Activated naive CD8-positive, alpha-beta T cell (primary cell): ENCODE data around the gene TP53BP2.
A peak's percentile ranks its signal among the peaks of the same experiment; 100 is the strongest.
"Not testable (repeated sequence)": the region's sequence is repeated elsewhere in the genome, so short reads cannot be mapped to it uniquely, and the experiment has no call there.

Experiments
- H3K27ac Mint-ChIP-seq: one replicate; pipeline ENCODE4 v1.8.0; 2021; ENCODE audit warnings: mixed read lengths
- H3K27me3 Mint-ChIP-seq: one replicate; pipeline ENCODE4 v1.8.0; 2021; ENCODE audit warnings: mixed read lengths
- H3K36me3 Mint-ChIP-seq: one replicate; pipeline ENCODE4 v1.8.0; 2021; ENCODE audit warnings: mixed read lengths
- H3K4me1 Mint-ChIP-seq: one replicate; pipeline ENCODE4 v1.8.0; 2021; ENCODE audit warnings: low read depth, mixed read lengths
- H3K4me3 Mint-ChIP-seq: one replicate; pipeline ENCODE4 v1.8.0; 2021; ENCODE audit warnings: mild to moderate bottlenecking, mixed read lengths
- H3K9me3 Mint-ChIP-seq: one replicate; pipeline ENCODE4 v1.8.0; 2021; ENCODE audit warnings: low read depth, mixed read lengths

The TP53BP2 gene, protein sequence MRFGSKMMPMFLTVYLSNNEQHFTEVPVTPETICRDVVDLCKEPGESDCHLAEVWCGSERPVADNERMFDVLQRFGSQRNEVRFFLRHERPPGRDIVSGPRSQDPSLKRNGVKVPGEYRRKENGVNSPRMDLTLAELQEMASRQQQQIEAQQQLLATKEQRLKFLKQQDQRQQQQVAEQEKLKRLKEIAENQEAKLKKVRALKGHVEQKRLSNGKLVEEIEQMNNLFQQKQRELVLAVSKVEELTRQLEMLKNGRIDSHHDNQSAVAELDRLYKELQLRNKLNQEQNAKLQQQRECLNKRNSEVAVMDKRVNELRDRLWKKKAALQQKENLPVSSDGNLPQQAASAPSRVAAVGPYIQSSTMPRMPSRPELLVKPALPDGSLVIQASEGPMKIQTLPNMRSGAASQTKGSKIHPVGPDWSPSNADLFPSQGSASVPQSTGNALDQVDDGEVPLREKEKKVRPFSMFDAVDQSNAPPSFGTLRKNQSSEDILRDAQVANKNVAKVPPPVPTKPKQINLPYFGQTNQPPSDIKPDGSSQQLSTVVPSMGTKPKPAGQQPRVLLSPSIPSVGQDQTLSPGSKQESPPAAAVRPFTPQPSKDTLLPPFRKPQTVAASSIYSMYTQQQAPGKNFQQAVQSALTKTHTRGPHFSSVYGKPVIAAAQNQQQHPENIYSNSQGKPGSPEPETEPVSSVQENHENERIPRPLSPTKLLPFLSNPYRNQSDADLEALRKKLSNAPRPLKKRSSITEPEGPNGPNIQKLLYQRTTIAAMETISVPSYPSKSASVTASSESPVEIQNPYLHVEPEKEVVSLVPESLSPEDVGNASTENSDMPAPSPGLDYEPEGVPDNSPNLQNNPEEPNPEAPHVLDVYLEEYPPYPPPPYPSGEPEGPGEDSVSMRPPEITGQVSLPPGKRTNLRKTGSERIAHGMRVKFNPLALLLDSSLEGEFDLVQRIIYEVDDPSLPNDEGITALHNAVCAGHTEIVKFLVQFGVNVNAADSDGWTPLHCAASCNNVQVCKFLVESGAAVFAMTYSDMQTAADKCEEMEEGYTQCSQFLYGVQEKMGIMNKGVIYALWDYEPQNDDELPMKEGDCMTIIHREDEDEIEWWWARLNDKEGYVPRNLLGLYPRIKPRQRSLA

GRCh38 chr1:223845810-223846682 is at the start of gene TP53BP2:
TSS of gene TP53BP2 (minus strand) at chr1:223845947. CDS start at chr1:223845680, 267 bp downstream.
- Mint-ChIP-seq H3K4me1 (peaks cover 39% of the 10 kb centered on the region), H3K9me3 (no peaks in the 10 kb centered on the region), H3K27ac (peak within 1 kb of the TSS; percentile 96), H3K4me3 (peak within 1 kb of the TSS; percentile 91), H3K36me3 (peaks cover 3% of the 10 kb centered on the region), H3K27me3 (no peaks in the 10 kb centered on the region)

DNA sequence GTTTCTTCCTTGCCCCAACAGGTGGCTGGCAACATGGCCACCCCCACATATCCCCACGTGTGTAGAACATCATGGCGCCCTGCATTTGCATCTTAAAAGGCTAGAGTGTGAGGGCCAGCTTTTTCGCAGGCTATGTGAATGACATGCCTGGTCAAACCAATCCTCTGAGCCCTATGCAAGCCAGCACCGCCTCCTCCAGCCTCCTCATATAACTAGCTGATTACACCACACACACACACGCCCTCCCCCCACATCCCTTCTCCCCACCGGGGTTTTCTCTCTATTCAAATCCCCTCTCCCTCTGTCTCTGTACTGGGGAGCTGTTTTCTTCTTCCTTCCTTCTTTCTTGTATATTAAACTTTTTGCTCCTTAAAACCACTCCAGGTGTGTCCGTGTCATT is 44.7 kb upstream of the TP53BP2 start:
- H3K4me1 Mint-ChIP-seq, H3K27ac Mint-ChIP-seq, H3K36me3 Mint-ChIP-seq, H3K4me3 Mint-ChIP-seq, H3K9me3 Mint-ChIP-seq, H3K27me3 Mint-ChIP-seq: not testable (repeated sequence)

DNA sequence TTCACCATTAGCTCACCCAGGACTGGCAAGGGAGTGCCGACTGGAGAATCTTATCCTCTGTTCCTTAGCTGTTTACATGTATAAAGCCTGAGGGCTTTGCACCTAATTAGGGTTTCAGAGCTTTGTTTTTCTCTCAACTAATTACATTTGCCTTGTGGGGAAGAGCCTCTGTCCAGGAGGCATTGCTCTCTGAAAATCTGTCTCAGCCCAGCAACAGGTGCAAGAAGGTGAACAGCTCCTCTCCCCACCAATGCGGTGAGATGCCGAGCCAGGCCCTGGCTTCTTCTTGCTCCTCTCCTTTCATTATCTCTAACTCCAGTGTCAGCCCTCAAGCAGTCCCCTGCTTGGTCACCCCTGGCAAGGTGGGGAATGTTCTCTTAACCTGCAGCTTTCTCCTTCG is 43.6 kb upstream of the TP53BP2 start:
- not testable (repeated sequence) for H3K9me3 Mint-ChIP-seq, H3K4me3 Mint-ChIP-seq, H3K4me1 Mint-ChIP-seq, H3K27ac Mint-ChIP-seq, H3K36me3 Mint-ChIP-seq, H3K27me3 Mint-ChIP-seq

GRCh38 chr1:223887747-223888418 is 42.1 kb upstream of the TP53BP2 start:
- no peak overlapping the region for H3K4me3 Mint-ChIP-seq
- no peak overlapping the region for H3K27ac Mint-ChIP-seq
- no peaks in the 10 kb centered on the region for H3K27me3 Mint-ChIP-seq
- H3K4me1 Mint-ChIP-seq, result no peaks in the 10 kb centered on the region
- no peaks in the 10 kb centered on the region for H3K9me3 Mint-ChIP-seq
- no peaks in the 10 kb centered on the region for H3K36me3 Mint-ChIP-seq

DNA sequence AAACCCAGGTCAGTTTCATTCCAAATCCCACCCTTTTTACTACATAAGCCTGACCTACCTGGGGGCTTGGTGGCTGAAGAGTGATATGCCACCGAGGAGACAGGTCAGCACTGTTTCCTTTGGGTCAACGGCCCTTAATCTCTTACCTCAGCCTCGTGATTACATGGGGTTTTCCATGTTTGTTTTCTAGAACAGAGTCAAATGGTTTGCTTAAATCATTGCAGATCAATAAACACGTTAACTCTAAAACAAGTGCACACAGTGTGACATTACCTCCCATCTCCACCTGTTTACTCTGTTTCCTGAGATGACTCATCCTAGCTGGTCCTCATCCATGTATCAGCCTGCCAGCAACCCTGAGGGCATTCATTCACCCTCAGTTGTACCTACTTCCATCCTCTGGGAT is 40.8 kb upstream of the TP53BP2 start:
- Mint-ChIP-seq H3K27me3 (no peaks in the 10 kb centered on the region), H3K36me3 (no peaks in the 10 kb centered on the region), H3K27ac (no peak overlapping the region)

DNA sequence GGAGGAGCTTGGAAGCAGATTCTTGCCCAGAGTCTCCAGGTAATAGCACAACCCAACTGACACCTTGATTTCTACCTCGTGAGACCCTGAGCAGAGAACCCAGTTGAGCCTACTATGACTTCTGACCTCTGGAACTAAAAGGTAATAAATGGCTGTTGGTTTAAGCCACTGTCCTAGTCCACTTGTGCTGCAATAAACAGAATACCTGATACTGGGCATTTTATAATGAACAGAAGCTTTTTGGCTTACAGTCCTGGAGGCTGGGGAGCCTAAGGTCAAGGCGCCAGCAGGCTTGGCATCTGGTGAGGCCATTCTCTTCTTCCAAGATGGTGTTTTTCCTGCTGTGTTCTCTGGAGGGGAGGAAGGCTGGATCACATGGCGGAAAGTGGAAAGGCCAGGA is 39.9 kb upstream of the TP53BP2 start:
- no peaks in the 10 kb centered on the region for H3K36me3 Mint-ChIP-seq
- H3K4me1 Mint-ChIP-seq, result no peaks in the 10 kb centered on the region
- no peaks in the 10 kb centered on the region for H3K9me3 Mint-ChIP-seq
- H3K27me3 Mint-ChIP-seq, result no peaks in the 10 kb centered on the region
- no peak overlapping the region for H3K27ac Mint-ChIP-seq
- H3K4me3 Mint-ChIP-seq, result no peak overlapping the region

More for the DNA sequence above, 40.8 kb upstream of the TP53BP2 start:
- Mint-ChIP-seq H3K4me3 (no peak overlapping the region), H3K4me1 (no peaks in the 10 kb centered on the region), H3K9me3 (no peaks in the 10 kb centered on the region)

DNA sequence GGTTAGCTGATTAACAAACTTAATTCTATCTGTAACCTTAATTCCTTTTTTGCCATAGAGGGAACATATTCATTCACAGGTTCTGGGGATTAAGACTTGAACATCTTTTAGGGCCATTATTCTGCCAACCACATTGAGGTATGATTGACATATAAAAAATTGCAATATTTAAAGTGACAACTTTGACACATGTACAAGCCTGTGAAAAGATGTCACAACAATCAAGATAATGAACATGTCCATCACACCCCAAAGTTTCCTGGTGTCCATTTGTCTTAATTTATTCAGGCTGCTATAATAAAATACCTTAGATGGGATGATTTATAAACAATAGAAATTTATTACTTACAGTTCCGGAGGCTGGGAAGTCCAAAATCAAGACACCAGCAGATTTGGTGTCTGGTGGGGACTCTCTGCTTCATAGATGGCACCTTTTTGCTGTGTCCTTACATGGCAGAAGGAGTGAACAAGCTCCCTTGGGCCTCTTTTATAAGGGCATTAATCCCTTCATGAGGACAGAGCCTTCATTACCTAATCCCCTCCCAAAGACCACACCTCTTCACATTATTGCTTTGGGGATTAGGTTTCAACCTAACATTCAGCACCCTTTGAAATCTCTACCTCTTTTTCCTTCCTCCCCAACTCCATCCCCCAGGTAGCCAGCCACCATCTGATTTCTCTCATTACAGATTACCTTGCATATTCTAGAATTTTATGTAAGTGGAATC is 33.0 kb upstream of the TP53BP2 start:
- H3K36me3 Mint-ChIP-seq, result no peaks in the 10 kb centered on the region
- peaks cover 1% of the 10 kb centered on the region for H3K27me3 Mint-ChIP-seq

GRCh38 chr1:223877804-223878203 is 32.1 kb upstream of the TP53BP2 start:
- Mint-ChIP-seq H3K4me1 (no peaks in the 10 kb centered on the region), H3K27ac (no peak overlapping the region), H3K4me3 (no peak overlapping the region), H3K36me3 (no peaks in the 10 kb centered on the region), H3K9me3 (no peaks in the 10 kb centered on the region), H3K27me3 (peaks cover 1% of the 10 kb centered on the region)

More for the DNA sequence above, 33.0 kb upstream of the TP53BP2 start:
- Mint-ChIP-seq H3K4me1 (no peaks in the 10 kb centered on the region), H3K27ac (no peak overlapping the region), H3K9me3 (no peaks in the 10 kb centered on the region), H3K4me3 (no peak overlapping the region)

GRCh38 chr1:223876590-223876989 is 30.8 kb upstream of the TP53BP2 start:
- Mint-ChIP-seq H3K4me1 (no peaks in the 10 kb centered on the region), H3K36me3 (no peaks in the 10 kb centered on the region), H3K27ac (no peak overlapping the region), H3K27me3 (peaks cover 3% of the 10 kb centered on the region), H3K9me3 (no peaks in the 10 kb centered on the region), H3K4me3 (no peak overlapping the region)

GRCh38 chr1:223873044-223873443 is 27.3 kb upstream of the TP53BP2 start:
- Mint-ChIP-seq H3K9me3 (no peaks in the 10 kb centered on the region), H3K36me3 (no peaks in the 10 kb centered on the region), H3K27me3 (peaks cover 4% of the 10 kb centered on the region), H3K27ac (no peak overlapping the region), H3K4me3 (no peak overlapping the region), H3K4me1 (no peaks in the 10 kb centered on the region)

GRCh38 chr1:223872308-223872901 is 26.7 kb upstream of the TP53BP2 start:
- H3K9me3 Mint-ChIP-seq, result no peaks in the 10 kb centered on the region
- no peak overlapping the region for H3K27ac Mint-ChIP-seq
- H3K36me3 Mint-ChIP-seq, result no peaks in the 10 kb centered on the region
- no peaks in the 10 kb centered on the region for H3K4me1 Mint-ChIP-seq
- H3K4me3 Mint-ChIP-seq, result no peak overlapping the region
- peaks cover 4% of the 10 kb centered on the region for H3K27me3 Mint-ChIP-seq

- no peaks in the 10 kb centered on the region for H3K4me1 Mint-ChIP-seq
- peaks cover 4% of the 10 kb centered on the region for H3K27me3 Mint-ChIP-seq
- H3K4me3 Mint-ChIP-seq, result peak overlapping the region; percentile 24
- no peak overlapping the region for H3K27ac Mint-ChIP-seq
- H3K9me3 Mint-ChIP-seq, result no peaks in the 10 kb centered on the region
- H3K36me3 Mint-ChIP-seq, result no peaks in the 10 kb centered on the region
Observed at GRCh38 chr1:223870617-223871574, 25.1 kb upstream of the TP53BP2 start.
